ENCODE results near the gene MLLT11. TPM values are rescaled to one million over a fixed set of nuclear protein-coding genes. Genes with fewer than 3 reads are reported as not detected.

MLLT11 gene
- polyA plus RNA-seq, 2 donors: 0.72 to 1.5 TPM

DNA sequence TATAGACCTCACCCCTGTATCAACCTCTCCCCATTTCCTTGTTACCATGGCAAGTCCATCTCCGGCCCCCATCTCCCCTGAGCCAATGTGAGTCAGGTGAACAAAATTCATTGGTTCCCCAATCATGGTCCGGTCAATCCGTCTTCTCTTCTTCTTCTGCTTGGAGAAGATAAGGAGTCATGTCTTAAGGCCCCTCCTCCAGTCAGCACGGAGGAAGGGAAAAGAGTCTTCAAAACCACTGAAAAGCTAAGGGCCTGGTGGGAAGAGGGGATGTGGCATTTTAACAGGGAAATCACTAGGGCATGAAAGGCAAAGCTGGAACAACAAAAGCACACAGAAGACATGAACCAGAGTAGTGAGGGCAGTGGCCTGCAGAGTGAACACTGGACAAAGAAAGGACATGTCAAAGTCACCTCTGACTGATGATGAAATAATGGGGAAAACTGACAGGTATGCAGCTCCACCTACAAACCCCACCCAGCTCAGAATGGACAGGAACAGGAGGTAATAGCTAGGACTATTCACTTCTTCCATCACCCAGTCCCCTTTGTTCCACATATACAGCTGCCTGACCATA lies 5.1 kb upstream of the MLLT11 start:
- WGBS, 2 donors: 88 to 89% methylated on average over 4 of the region's 4 CpGs
- H3K4me1 ChIP-seq (ENCODE audit: control insufficient read depth in 2 of 2, insufficient read depth in 2 of 2, low read length in 1 of 2): peaks cover 0 to 15% of the 10 kb centered on the region in 2 donors
- H3K27ac ChIP-seq (ENCODE audit: low read depth in 2 of 2, low read length in 1 of 2): peak overlapping the region; percentile 88 to 90
- peak overlapping the region in 1 of 2 donors; percentile 63 for H3K4me3 ChIP-seq (ENCODE audit: low read depth in 1 of 2, low read length in 2 of 2)
- H3K27me3 ChIP-seq (ENCODE audit: control insufficient read depth in 1 of 2, insufficient read depth in 2 of 2, low read length in 2 of 2): no peaks in the 10 kb centered on the region
- no peaks in the 10 kb centered on the region for H3K9me3 ChIP-seq (ENCODE audit: control insufficient read depth in 2 of 2, insufficient read depth in 1 of 2, low read depth in 1 of 2, low read length in 1 of 2)
- peaks cover 7 to 32% of the 10 kb centered on the region in 2 donors for H3K36me3 ChIP-seq (ENCODE audit: control insufficient read depth in 2 of 2, insufficient read depth in 2 of 2, low read length in 1 of 2)

DNA sequence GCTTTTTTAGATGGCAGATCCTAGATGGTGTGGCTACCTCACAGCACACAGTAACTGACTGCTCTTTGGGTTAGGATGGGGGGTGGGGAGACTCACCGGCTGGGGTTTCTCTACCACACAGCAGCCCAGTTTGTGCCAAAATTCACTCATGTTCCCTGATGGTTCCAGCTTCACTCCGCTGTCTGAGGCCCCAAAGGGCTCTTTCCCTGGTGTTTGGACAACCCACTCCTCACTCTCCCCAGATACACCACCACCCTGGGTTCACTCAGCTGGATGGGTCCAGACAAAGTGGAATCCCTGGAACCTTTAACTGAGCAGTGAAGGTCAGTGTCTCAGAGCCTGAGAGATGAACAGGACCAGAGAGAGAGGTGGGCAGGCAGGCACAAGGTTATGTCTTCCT lies 4.6 kb upstream of the MLLT11 start:
- Histone ChIP-seq H3K27ac (ENCODE audit: low read depth in 2 of 2, low read length in 1 of 2) (peak overlapping the region; percentile 88 to 90), H3K27me3 (ENCODE audit: control insufficient read depth in 1 of 2, insufficient read depth in 2 of 2, low read length in 2 of 2) (no peaks in the 10 kb centered on the region), H3K9me3 (ENCODE audit: control insufficient read depth in 2 of 2, insufficient read depth in 1 of 2, low read depth in 1 of 2, low read length in 1 of 2) (no peaks in the 10 kb centered on the region), H3K36me3 (ENCODE audit: control insufficient read depth in 2 of 2, insufficient read depth in 2 of 2, low read length in 1 of 2) (peaks cover 7 to 32% of the 10 kb centered on the region in 2 donors), H3K4me1 (ENCODE audit: control insufficient read depth in 2 of 2, insufficient read depth in 2 of 2, low read length in 1 of 2) (peaks cover 0 to 15% of the 10 kb centered on the region in 2 donors), H3K4me3 (ENCODE audit: low read depth in 1 of 2, low read length in 2 of 2) (peak overlapping the region in 1 of 2 donors; percentile 63)
- 36 to 48% methylated on average over 2 of the region's 2 CpGs for WGBS, 2 donors

DNA sequence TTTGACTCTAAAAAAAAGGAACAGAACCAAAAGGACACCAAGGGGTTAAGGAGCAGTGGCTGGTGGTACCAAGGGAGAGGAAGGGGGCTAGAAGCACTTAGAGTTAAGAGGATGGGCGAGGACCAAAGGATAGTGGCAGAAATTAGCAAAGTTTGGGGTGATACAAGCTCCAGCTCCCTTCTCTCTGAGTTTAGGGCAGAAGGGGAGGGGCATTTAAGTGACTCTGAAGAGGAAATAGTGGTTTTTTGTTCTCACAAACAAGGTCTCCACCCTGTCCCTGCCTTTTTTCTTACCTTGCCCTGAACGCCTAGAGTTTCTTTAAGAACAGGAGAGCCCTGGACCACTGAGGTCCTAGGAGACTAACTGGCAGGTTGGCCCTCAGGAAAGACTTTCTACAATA lies 4.0 kb upstream of the MLLT11 start:
- Histone ChIP-seq H3K36me3 (ENCODE audit: control insufficient read depth in 2 of 2, insufficient read depth in 2 of 2, low read length in 1 of 2) (peaks cover 7 to 32% of the 10 kb centered on the region in 2 donors), H3K4me1 (ENCODE audit: control insufficient read depth in 2 of 2, insufficient read depth in 2 of 2, low read length in 1 of 2) (peaks cover 0 to 15% of the 10 kb centered on the region in 2 donors), H3K27ac (ENCODE audit: low read depth in 2 of 2, low read length in 1 of 2) (peak overlapping the region; percentile 88 to 90), H3K4me3 (ENCODE audit: low read depth in 1 of 2, low read length in 2 of 2) (peak overlapping the region in 1 of 2 donors; percentile 63), H3K9me3 (ENCODE audit: control insufficient read depth in 2 of 2, insufficient read depth in 1 of 2, low read depth in 1 of 2, low read length in 1 of 2) (no peaks in the 10 kb centered on the region), H3K27me3 (ENCODE audit: control insufficient read depth in 1 of 2, insufficient read depth in 2 of 2, low read length in 2 of 2) (no peaks in the 10 kb centered on the region)
- WGBS, 2 donors: 40 to 45% methylated on average over 2 of the region's 2 CpGs

DNA sequence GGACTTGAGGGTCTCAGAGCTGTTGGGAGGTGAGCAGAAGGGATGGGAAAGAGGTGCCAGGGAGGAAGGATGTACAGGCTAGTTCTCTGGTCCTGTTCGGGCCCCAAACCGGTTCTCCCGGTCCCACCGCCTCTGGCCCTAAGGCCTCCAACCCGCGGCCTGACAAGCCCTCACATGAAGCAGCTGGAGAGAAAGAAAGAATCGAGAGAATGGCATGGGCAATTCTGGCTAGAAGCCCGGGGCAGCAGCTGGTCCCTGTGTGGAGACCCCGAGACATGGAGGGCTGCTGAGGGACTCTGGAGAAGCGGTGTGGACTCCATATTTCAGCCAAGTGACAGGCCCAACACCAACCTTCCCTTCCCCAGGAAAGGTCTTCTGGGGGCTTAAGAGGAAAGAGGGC lies 1.5 kb upstream of the MLLT11 start:
- Histone ChIP-seq H3K9me3 (ENCODE audit: control insufficient read depth in 2 of 2, insufficient read depth in 1 of 2, low read depth in 1 of 2, low read length in 1 of 2) (no peaks in the 10 kb centered on the region), H3K27me3 (ENCODE audit: control insufficient read depth in 1 of 2, insufficient read depth in 2 of 2, low read length in 2 of 2) (no peaks in the 10 kb centered on the region), H3K4me3 (ENCODE audit: low read depth in 1 of 2, low read length in 2 of 2) (peak overlapping the region; percentile 63 to 92), H3K27ac (ENCODE audit: low read depth in 2 of 2, low read length in 1 of 2) (peak overlapping the region; percentile 88 to 90), H3K4me1 (ENCODE audit: control insufficient read depth in 2 of 2, insufficient read depth in 2 of 2, low read length in 1 of 2) (peaks cover 0 to 15% of the 10 kb centered on the region in 2 donors), H3K36me3 (ENCODE audit: control insufficient read depth in 2 of 2, insufficient read depth in 2 of 2, low read length in 1 of 2) (peaks cover 4 to 21% of the 10 kb centered on the region in 2 donors)
- WGBS, 2 donors: 0 to 1% methylated on average over 10 of the region's 10 CpGs

DNA sequence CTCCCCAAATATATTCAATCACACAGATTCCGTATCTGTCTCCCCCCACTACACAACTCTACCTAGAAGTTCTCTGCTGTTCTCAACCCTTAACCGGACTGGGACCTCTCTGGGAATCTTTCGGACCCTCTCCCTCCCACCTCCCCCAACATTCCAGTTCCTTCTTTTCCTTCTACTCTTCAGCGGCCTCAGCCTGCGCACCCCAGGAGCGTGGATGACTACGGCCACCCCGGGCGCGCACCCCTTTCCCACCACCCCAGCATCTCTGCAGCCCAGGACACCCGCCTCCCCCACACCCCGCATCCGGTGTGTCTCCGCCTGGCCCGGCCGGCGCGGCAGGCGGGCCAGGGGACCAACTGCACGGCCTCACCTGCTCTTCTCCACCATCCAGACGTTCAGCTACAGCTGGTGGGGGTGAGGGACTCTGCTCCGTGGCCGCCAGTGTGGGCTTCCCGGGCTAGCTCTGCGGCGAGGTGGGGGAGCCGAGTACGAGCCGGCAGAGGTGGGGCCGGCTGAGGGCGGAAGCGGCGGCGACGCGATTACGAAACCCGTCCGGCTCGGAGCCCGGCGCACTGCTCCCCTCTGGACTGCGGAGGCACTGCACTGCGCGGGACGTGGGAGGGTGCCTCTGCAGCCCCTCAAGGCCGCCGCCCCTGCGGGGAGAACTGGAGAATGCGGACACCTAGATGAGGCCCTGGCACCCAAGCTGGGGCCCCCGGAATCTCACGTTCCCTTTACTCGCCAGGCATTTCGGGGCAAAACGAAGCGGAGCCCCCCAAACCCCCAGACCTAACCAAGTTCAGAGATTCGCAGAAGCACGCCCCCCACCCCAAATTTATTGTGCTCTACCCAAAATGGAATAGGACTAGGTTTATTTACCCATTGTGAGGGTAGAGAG lies 839 bp upstream of the MLLT11 start, which contains the start of gene CDC42SE1:
TSS of gene CDC42SE1 (minus strand) at position 514 of the 898 bp plus-strand sequence. CDS start 3,892 bp downstream, outside the sequence.
- H3K9me3 ChIP-seq (ENCODE audit: control insufficient read depth in 2 of 2, insufficient read depth in 1 of 2, low read depth in 1 of 2, low read length in 1 of 2): no peaks in the 10 kb centered on the region
- H3K4me1 ChIP-seq (ENCODE audit: control insufficient read depth in 2 of 2, insufficient read depth in 2 of 2, low read length in 1 of 2): peaks cover 0 to 15% of the 10 kb centered on the region in 2 donors
- WGBS, 2 donors: 0% methylated on average over 51 to 58 of the region's 58 CpGs
- H3K27ac ChIP-seq (ENCODE audit: low read depth in 2 of 2, low read length in 1 of 2): peak within 1 kb of the TSS; percentile 88 to 90
- H3K36me3 ChIP-seq (ENCODE audit: control insufficient read depth in 2 of 2, insufficient read depth in 2 of 2, low read length in 1 of 2): peaks cover 4 to 14% of the 10 kb centered on the region in 2 donors
- H3K4me3 ChIP-seq (ENCODE audit: low read depth in 1 of 2, low read length in 2 of 2): peak within 1 kb of the TSS; percentile 63 to 92
- H3K27me3 ChIP-seq (ENCODE audit: control insufficient read depth in 1 of 2, insufficient read depth in 2 of 2, low read length in 2 of 2): no peaks in the 10 kb centered on the region

DNA sequence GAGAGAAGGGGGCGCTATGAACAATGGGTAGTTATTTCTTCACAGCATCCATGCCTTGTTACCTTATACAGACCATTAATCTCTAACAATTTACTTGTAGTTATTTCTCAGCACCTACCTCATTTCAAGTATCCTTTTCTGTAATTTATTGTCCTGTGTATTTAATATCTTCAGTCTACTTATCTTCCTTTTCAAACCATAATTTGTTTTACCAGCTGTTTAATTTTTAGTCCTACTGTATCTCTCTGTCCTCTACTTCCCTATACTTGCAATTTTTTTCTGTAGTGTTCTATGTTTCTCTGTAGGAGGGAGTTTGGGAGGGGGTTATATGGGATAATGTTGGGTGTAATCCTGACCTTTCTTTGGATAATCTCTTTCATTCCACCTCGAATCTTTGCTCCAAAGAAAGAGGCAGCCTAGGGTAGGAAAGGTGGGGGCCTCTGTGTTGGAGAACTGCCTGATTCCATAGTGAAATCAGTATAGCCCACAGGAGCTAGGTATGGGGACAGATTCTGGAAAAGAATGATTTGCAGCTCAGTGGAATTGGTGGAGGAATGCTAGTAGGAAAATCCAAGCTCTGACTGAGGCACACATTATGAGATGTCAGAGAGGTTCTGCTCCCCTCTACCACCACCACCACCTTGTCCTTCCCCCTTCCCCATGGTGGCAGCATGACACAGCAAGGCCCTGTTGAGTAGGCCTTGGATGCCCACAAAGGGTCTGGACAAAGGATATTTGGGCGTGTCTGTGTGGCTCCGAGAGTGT lies 642 bp downstream of the MLLT11 start:
- Histone ChIP-seq H3K36me3 (ENCODE audit: control insufficient read depth in 2 of 2, insufficient read depth in 2 of 2, low read length in 1 of 2) (peaks cover 0 to 4% of the 10 kb centered on the region in 2 donors), H3K9me3 (ENCODE audit: control insufficient read depth in 2 of 2, insufficient read depth in 1 of 2, low read depth in 1 of 2, low read length in 1 of 2) (no peaks in the 10 kb centered on the region), H3K4me1 (ENCODE audit: control insufficient read depth in 2 of 2, insufficient read depth in 2 of 2, low read length in 1 of 2) (peaks cover 0 to 9% of the 10 kb centered on the region in 2 donors), H3K4me3 (ENCODE audit: low read depth in 1 of 2, low read length in 2 of 2) (peak overlapping the region; percentile 40 to 63), H3K27me3 (ENCODE audit: control insufficient read depth in 1 of 2, insufficient read depth in 2 of 2, low read length in 2 of 2) (no peaks in the 10 kb centered on the region), H3K27ac (ENCODE audit: low read depth in 2 of 2, low read length in 1 of 2) (no peak overlapping the region)
- 56 to 57% methylated on average over 4 of the region's 4 CpGs for WGBS, 2 donors

DNA sequence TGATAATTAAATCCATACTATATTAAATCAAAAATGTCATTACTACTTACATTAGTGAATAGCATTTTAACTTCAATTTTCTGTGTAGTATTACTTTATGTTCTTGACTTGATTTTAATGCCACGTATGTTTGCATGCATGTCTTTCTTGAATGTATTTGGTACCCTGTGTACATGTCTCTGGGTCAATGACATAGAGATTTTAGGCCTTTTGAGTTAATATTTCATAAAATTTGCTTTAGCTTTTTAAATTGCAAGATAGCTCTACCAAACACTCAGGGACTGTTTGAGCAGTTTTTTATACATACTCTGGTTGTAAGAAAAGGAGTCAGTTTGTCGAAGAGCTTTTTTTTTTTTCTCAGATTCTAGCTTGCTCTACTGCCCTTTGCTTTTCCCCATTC lies 1.5 kb downstream of the MLLT11 start:
- peaks cover 0 to 6% of the 10 kb centered on the region in 2 donors for H3K4me1 ChIP-seq (ENCODE audit: control insufficient read depth in 2 of 2, insufficient read depth in 2 of 2, low read length in 1 of 2)
- H3K36me3 ChIP-seq (ENCODE audit: control insufficient read depth in 2 of 2, insufficient read depth in 2 of 2, low read length in 1 of 2): peaks cover 0 to 2% of the 10 kb centered on the region in 2 donors
- H3K4me3 ChIP-seq (ENCODE audit: low read depth in 1 of 2, low read length in 2 of 2): no peak overlapping the region
- H3K27me3 ChIP-seq (ENCODE audit: control insufficient read depth in 1 of 2, insufficient read depth in 2 of 2, low read length in 2 of 2): no peaks in the 10 kb centered on the region
- no peak overlapping the region for H3K27ac ChIP-seq (ENCODE audit: low read depth in 2 of 2, low read length in 1 of 2)
- no peaks in the 10 kb centered on the region for H3K9me3 ChIP-seq (ENCODE audit: control insufficient read depth in 2 of 2, insufficient read depth in 1 of 2, low read depth in 1 of 2, low read length in 1 of 2)
- 77 to 81% methylated on average over 2 of the region's 2 CpGs for WGBS, 2 donors

DNA sequence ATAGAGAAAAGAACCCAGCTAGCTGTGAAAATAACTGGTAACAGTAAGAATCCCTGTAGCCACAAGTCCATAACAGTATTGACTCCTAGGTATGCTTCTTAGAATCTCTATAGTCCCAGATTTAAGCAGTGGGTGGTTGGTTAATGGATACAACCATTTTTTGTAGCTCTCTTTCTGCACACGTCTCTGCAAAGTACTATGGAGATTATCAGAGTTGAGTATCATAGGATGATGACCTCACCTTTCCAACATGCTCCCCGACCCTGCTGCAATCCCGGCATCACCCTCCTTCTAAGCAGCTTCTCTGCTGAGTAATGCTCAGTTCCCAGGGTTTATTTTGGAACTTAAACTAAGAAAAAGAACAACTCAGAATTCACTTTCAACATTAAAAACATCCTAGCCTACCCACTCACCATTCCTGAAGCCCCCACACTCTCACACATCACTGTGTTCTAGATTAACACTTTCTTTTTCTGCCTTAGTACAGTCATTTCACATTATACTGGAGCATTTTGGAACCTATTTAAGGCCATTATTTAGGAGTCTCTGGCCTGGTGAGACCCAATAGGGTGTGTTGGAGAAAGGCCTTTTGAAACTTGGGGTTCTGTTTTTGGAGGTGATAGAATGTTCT lies 2.7 kb downstream of the MLLT11 start:
- Histone ChIP-seq H3K27me3 (ENCODE audit: control insufficient read depth in 1 of 2, insufficient read depth in 2 of 2, low read length in 2 of 2) (no peaks in the 10 kb centered on the region), H3K36me3 (ENCODE audit: control insufficient read depth in 2 of 2, insufficient read depth in 2 of 2, low read length in 1 of 2) (no peaks in the 10 kb centered on the region), H3K9me3 (ENCODE audit: control insufficient read depth in 2 of 2, insufficient read depth in 1 of 2, low read depth in 1 of 2, low read length in 1 of 2) (no peaks in the 10 kb centered on the region), H3K27ac (ENCODE audit: low read depth in 2 of 2, low read length in 1 of 2) (no peak overlapping the region), H3K4me1 (ENCODE audit: control insufficient read depth in 2 of 2, insufficient read depth in 2 of 2, low read length in 1 of 2) (peaks cover 0 to 1% of the 10 kb centered on the region in 2 donors), H3K4me3 (ENCODE audit: low read depth in 1 of 2, low read length in 2 of 2) (no peak overlapping the region)
- 69% methylated on average over 3 of the region's 3 CpGs for WGBS, 2 donors

DNA sequence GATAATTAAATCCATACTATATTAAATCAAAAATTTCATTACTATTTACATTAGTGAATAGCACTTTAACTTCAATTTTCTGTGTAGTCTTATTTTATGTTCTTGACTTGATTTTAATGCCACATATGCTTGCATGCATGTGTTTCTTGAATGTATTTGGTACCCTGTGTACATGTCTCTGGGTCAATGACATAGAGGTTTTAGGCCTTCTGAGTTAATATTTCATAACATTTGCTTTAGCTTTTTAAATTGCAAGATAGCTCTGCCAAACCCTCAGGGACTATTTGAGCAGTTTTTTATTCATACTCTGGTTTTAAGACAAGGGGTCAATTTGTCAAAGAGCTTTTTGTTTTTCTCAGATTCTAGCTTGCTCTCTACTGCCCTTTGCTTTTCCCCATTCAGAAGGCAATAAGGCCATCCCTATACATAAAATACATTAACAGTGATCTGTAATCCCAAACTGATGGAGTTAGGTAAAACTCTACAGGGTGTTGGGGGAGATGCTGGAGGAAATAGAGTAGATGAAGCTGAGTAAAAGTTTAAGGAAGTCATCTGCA lies 5.0 kb downstream of the MLLT11 start:
- Histone ChIP-seq H3K4me1 (ENCODE audit: control insufficient read depth in 2 of 2, insufficient read depth in 2 of 2, low read length in 1 of 2) (no peaks in the 10 kb centered on the region), H3K27ac (ENCODE audit: low read depth in 2 of 2, low read length in 1 of 2) (no peak overlapping the region), H3K4me3 (ENCODE audit: low read depth in 1 of 2, low read length in 2 of 2) (no peak overlapping the region), H3K27me3 (ENCODE audit: control insufficient read depth in 1 of 2, insufficient read depth in 2 of 2, low read length in 2 of 2) (no peaks in the 10 kb centered on the region), H3K9me3 (ENCODE audit: control insufficient read depth in 2 of 2, insufficient read depth in 1 of 2, low read depth in 1 of 2, low read length in 1 of 2) (no peaks in the 10 kb centered on the region), H3K36me3 (ENCODE audit: control insufficient read depth in 2 of 2, insufficient read depth in 2 of 2, low read length in 1 of 2) (no peaks in the 10 kb centered on the region)
